GM12892 (cell line): ENCODE data around the gene BANP.
"Not testable (repeated sequence)": the region's sequence is repeated elsewhere in the genome, so short reads cannot be mapped to it uniquely, and the experiment has no call there.

Source experiments
- DNase-seq: peaks from one replicate; pipeline ENCODE4 v3.0.0; 2011; ENCODE audit not compliant: insufficient read length
- FAIRE-seq: peaks from 2 replicates; lab custom pipeline; 2011; peaks lifted over from hg19 to GRCh38; lab: Jason Lieb, UNC
- POLR2A ChIP-seq: IDR thresholded peaks from 2 replicates; pipeline ENCODE4 v1.6.1; 2011; ENCODE audit warnings: low read depth, low read length, control low read depth
- POLR2AphosphoS5 ChIP-seq: IDR thresholded peaks from 2 replicates; pipeline ENCODE4 v1.6.1; 2011; ENCODE audit warnings: low read depth, low read length, control low read depth
- TAF1 ChIP-seq: IDR thresholded peaks from 2 replicates; pipeline ENCODE4 v1.6.1; 2011; ENCODE audit warnings: low read depth, mild to moderate bottlenecking, control low read depth, low read length, borderline replicate concordance

The BANP gene

GRCh38 chr16:88108762-88109161, 157.5 kb downstream of the BANP start:
- no peak for TF ChIP-seq POLR2AphosphoS5
- TF ChIP-seq TAF1 = no peak
- TF ChIP-seq POLR2A = no peak
- FAIRE-seq (no peak), DNase-seq (no peak)

- FAIRE-seq, DNase-seq: not testable (repeated sequence)
These were observed 158.7 kb downstream of the BANP start for GRCh38 chr16:88109726-88110621.

- not testable (repeated sequence) for FAIRE-seq, DNase-seq
These were observed 159.8 kb downstream of the BANP start for GRCh38 chr16:88110875-88111494.

- FAIRE-seq, DNase-seq: not testable (repeated sequence)
These were observed 160.7 kb downstream of the BANP start for GRCh38 chr16:88111976-88112375.

GRCh38 chr16:88113545-88114045, 162.4 kb downstream of the BANP start:
- DNase-seq = no peak
- no peak for FAIRE-seq
- no peak for TF ChIP-seq POLR2AphosphoS5
- TF ChIP-seq POLR2A = no peak
- TF ChIP-seq TAF1 = no peak

- not testable (repeated sequence) for DNase-seq, FAIRE-seq
These were observed 163.5 kb downstream of the BANP start for GRCh38 chr16:88114541-88115228.

GRCh38 chr16:88116121-88116520, 164.9 kb downstream of the BANP start:
- DNase-seq = no peak
- FAIRE-seq = no peak
- no peak for TF ChIP-seq TAF1

GRCh38 chr16:88117476-88117868, 166.2 kb downstream of the BANP start:
- FAIRE-seq (no peak), DNase-seq (no peak)
- TF ChIP-seq POLR2AphosphoS5 = no peak
- no peak for TF ChIP-seq TAF1
- TF ChIP-seq POLR2A = no peak

GRCh38 chr16:88118376-88118775, 167.1 kb downstream of the BANP start:
- TF ChIP-seq TAF1 = no peak
- TF ChIP-seq POLR2AphosphoS5 = no peak
- no peak for TF ChIP-seq POLR2A
- no peak for DNase-seq
- FAIRE-seq = no peak

- not testable (repeated sequence) for FAIRE-seq
These were observed 167.9 kb downstream of the BANP start for GRCh38 chr16:88118852-88119741.

GRCh38 chr16:88119881-88120751, 168.9 kb downstream of the BANP start:
- FAIRE-seq, DNase-seq: not testable (repeated sequence)

More at GRCh38 chr16:88118852-88119741, 167.9 kb downstream of the BANP start:
- not testable (repeated sequence) for DNase-seq
